GM12864 (cell line): ENCODE measurements around the gene EGFLAM.

Experiments
- DNase-seq: peaks from one replicate; pipeline ENCODE4 v3.0.0-alpha.2; 2011; ENCODE audit warnings: low read depth
- H3K4me3 ChIP-seq: 2 replicates; pipeline ENCODE4 v1.5.1; 2011; ENCODE audit warnings: mild to moderate bottlenecking, low read depth, low read length, control low read depth
- CTCF ChIP-seq: IDR thresholded peaks from 2 replicates; pipeline ENCODE4 v1.5.1; 2011; ENCODE audit warnings: low read depth, mild to moderate bottlenecking, moderate library complexity, low read length, control low read depth, inconsistent platforms; ENCODE audit errors: missing control alignments

Gene EGFLAM

GRCh38 chr5:38228914-38229313 is 29.4 kb upstream of the EGFLAM start:
- DNase-seq, result no peak
- no peak for TF ChIP-seq CTCF
- no peak overlapping the region for H3K4me3 ChIP-seq

GRCh38 chr5:38234737-38235136 is 23.6 kb upstream of the EGFLAM start:
- H3K4me3 ChIP-seq, result no peak overlapping the region
- DNase-seq, result no peak
- TF ChIP-seq CTCF, result no peak

GRCh38 chr5:38237681-38238080 is 20.7 kb upstream of the EGFLAM start:
- no peak overlapping the region for H3K4me3 ChIP-seq
- no peak for TF ChIP-seq CTCF
- DNase-seq, result no peak

- no peak for TF ChIP-seq CTCF
- no peak for DNase-seq
- no peak overlapping the region for H3K4me3 ChIP-seq
Observed at GRCh38 chr5:38240212-38240611, 18.1 kb upstream of the EGFLAM start.

- no peak for DNase-seq
- TF ChIP-seq CTCF, result no peak
- no peak overlapping the region for H3K4me3 ChIP-seq
Observed at GRCh38 chr5:38241655-38242054, 16.7 kb upstream of the EGFLAM start.

GRCh38 chr5:38245307-38245706 is 13.1 kb upstream of the EGFLAM start:
- no peak overlapping the region for H3K4me3 ChIP-seq
- TF ChIP-seq CTCF, result no peak
- DNase-seq, result no peak

GRCh38 chr5:38249301-38249700 is 9.1 kb upstream of the EGFLAM start:
- no peak overlapping the region for H3K4me3 ChIP-seq
- TF ChIP-seq CTCF, result no peak
- DNase-seq, result no peak
